Ascending aorta (tissue), 2 donors: ENCODE measurements around the gene OR56A5. TPM values are rescaled to one million over a fixed set of nuclear protein-coding genes. Genes with fewer than 3 reads are reported as not detected.
"Not testable (repeated sequence)": the region's sequence is repeated elsewhere in the genome, so short reads cannot be mapped to it uniquely, and the experiment has no call there.

ENCODE experiments used
- DNase-seq, 2 donors: peaks; one replicate each; pipeline ENCODE4 v3.0.0-alpha.2; 2019; ENCODE audit warnings: low spot score in 2 of 2
- H3K27ac ChIP-seq, 2 donors: fragments of 200-600 bp; sonication (generic); one replicate each; pipeline ENCODE4 v1.5.1; 2016 to 2017; ENCODE audit warnings: mild to moderate bottlenecking in 1 of 2
- H3K27me3 ChIP-seq: fragments of 200-600 bp; sonication (generic); one replicate; pipeline ENCODE4 v1.5.1; 2017
- H3K36me3 ChIP-seq, 2 donors: fragments of 200-600 bp; sonication (generic); one replicate each; pipeline ENCODE4 v1.5.1; 2016
- H3K4me1 ChIP-seq, 2 donors: fragments of 200-600 bp; sonication (generic); one replicate each; pipeline ENCODE4 v1.5.1; 2016 to 2017; ENCODE audit warnings: mild to moderate bottlenecking in 1 of 2
- H3K4me3 ChIP-seq, 2 donors: fragments of 200-600 bp; sonication (generic); one replicate each; pipeline ENCODE4 v1.5.1; 2016 to 2017; ENCODE audit warnings: mild to moderate bottlenecking in 1 of 2
- H3K9me3 ChIP-seq, 2 donors: fragments of 200-600 bp; sonication (generic); one replicate each; pipeline ENCODE4 v1.5.1; 2016
- CTCF ChIP-seq, 3 experiments: fragments of 200-600 bp in 2 of 3; fragments of 450-650 bp in 1 of 3; sonication (generic) in 2 of 3; IDR thresholded peaks; one replicate each; pipeline ENCODE4 v1.5.1; 2016 to 2019; ENCODE audit warnings: antibody characterized with exemption in 3 of 3, mild to moderate bottlenecking in 1 of 3, moderate library complexity in 1 of 3
- intact Hi-C: fragments of 100-400 bp; cut with DNase I; formaldehyde crosslinking; loops from one replicate; pipeline ENCODE4 v1.15.1; 2023
- total RNA-seq: library from RNA; depleted of rRNA; stranded (reverse); fragments of >200 nt; gene quantifications from one replicate; pipeline ENCODE4 v1.1.0, GENCODE V29; 2016

Gene OR56A5
- total RNA-seq, 1 donor from 2014 or later = not detected

- Histone ChIP-seq H3K36me3 (no peaks in the 10 kb centered on the region), H3K4me3 (no peak within 1 kb of the TSS), H3K27me3 (no peaks in the 10 kb centered on the region), H3K9me3 (no peaks in the 10 kb centered on the region), H3K4me1 (no peaks in the 10 kb centered on the region), H3K27ac (no peak within 1 kb of the TSS)
- no peak for DNase-seq
- intact Hi-C loops = no loop called here
- TF ChIP-seq CTCF (IDR thresholded peaks at IDR 0.05) = no peak
Observed at GRCh38 chr11:5986885-5987284, 18.6 kb upstream of the OR56A5 start, which contains the start of gene OR52L1. TSS of gene OR52L1 (minus strand) at chr11:5986985. CDS start at chr11:5986930, 55 bp downstream.

GRCh38 chr11:5983443-5983842 lies 15.1 kb upstream of the OR56A5 start:
- H3K4me3 ChIP-seq = no peak overlapping the region
- intact Hi-C loops = no loop called here
- no peak for TF ChIP-seq CTCF (IDR thresholded peaks at IDR 0.05)
- no peaks in the 10 kb centered on the region for H3K9me3 ChIP-seq
- DNase-seq = no peak
- no peak overlapping the region for H3K27ac ChIP-seq
- no peaks in the 10 kb centered on the region for H3K27me3 ChIP-seq
- H3K4me1 ChIP-seq = no peaks in the 10 kb centered on the region
- no peaks in the 10 kb centered on the region for H3K36me3 ChIP-seq

GRCh38 chr11:5973530-5973929 lies 5.2 kb upstream of the OR56A5 start:
- Histone ChIP-seq H3K9me3 (no peaks in the 10 kb centered on the region), H3K4me1 (no peaks in the 10 kb centered on the region), H3K36me3 (no peaks in the 10 kb centered on the region), H3K4me3 (no peak overlapping the region), H3K27me3 (no peaks in the 10 kb centered on the region), H3K27ac (no peak overlapping the region)
- TF ChIP-seq CTCF (IDR thresholded peaks at IDR 0.05) = no peak
- no peak for DNase-seq
- intact Hi-C loops = no loop called here

DNA sequence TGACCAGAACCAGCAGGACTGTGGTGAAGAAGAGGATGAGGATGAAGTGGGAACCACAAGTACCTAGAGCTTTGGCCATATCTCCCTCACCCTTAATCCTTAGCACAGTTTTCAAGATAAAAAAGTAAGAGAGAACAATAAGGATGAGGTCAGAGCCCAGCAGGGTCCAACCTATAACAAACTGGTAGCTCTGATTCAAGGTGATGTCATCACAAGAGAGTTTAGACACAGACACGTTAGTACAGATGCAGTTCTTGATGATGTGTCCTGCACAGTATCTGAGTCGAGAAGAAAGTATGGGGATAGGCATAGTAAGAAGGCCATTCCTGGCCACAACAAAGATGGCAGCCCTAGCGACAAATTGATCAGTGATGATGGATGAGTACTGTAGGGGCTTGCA lies 586 bp downstream of the OR56A5 start:
- no peak overlapping the region for H3K4me3 ChIP-seq
- H3K4me1 ChIP-seq = no peaks in the 10 kb centered on the region
- no peak for DNase-seq
- intact Hi-C loops = no loop called here
- H3K9me3 ChIP-seq = peaks cover 0 to 14% of the 10 kb centered on the region in 2 donors
- no peak overlapping the region for H3K27ac ChIP-seq
- H3K36me3 ChIP-seq = no peaks in the 10 kb centered on the region
- no peaks in the 10 kb centered on the region for H3K27me3 ChIP-seq
- no peak for TF ChIP-seq CTCF (IDR thresholded peaks at IDR 0.05)

- no peak overlapping the region for H3K27ac ChIP-seq
- H3K4me3 ChIP-seq = no peak overlapping the region
- no peak for DNase-seq
- intact Hi-C loops = no loop called here
- TF ChIP-seq CTCF (IDR thresholded peaks at IDR 0.05) = no peak
- H3K36me3 ChIP-seq = no peaks in the 10 kb centered on the region
- no peaks in the 10 kb centered on the region for H3K4me1 ChIP-seq
- H3K27me3 ChIP-seq = no peaks in the 10 kb centered on the region
- peaks cover 0 to 16% of the 10 kb centered on the region in 2 donors for H3K9me3 ChIP-seq
Observed at GRCh38 chr11:5966958-5967357, 1.3 kb downstream of the OR56A5 start.

DNA sequence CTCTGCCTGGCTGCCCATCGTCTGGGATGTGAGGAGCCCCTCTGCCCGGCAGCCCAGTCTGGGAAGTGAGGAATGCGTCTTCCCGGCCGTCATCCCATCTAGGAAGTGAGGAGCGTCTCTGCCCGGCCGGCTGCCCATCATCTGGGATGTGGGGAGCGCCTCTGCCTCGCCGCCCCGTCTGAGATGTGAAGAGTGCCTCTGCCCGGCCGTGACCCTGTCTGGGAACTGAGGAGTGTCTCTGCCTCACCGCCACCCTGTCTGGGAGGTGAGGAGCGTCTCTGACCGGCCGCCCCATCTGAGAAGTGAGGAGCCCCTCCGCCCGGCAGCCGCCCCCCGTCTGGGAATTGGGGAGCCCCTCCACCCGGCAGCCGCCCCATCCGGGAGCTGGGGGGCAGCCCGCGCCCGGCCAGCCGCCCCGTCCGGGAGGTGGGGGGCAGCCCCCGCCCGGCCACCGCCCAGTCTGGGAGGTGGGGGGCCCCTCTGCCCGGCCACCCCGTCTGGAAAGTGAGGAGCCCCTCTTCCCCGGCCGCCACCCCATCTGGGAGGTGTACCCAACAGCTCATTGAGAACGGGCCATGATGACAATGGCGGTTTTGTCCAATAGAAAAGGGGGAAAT lies 7.5 kb downstream of the OR56A5 start:
- DNase-seq, H3K4me1 ChIP-seq, H3K4me3 ChIP-seq, H3K27me3 ChIP-seq, H3K36me3 ChIP-seq, H3K27ac ChIP-seq, intact Hi-C loops: not testable (repeated sequence)
- H3K9me3 ChIP-seq = peaks cover 0 to 25% of the 10 kb centered on the region in 2 donors
